Glutamatergic neuron (in vitro differentiated cells): Measurements from ENCODE around the gene SERPINA3. TPM values are rescaled to one million over a fixed set of nuclear protein-coding genes. Genes with fewer than 3 reads are reported as not detected.

Experiments
- DNase-seq: peaks from one replicate; pipeline ENCODE4 v3.0.0; 2022
- H3K27ac Mint-ChIP-seq: one replicate; pipeline ENCODE4 v1.8.0; 2020; ENCODE audit warnings: mild to moderate bottlenecking, mixed read lengths, inconsistent platforms; ENCODE audit not compliant: unreplicated experiment
- H3K27me3 Mint-ChIP-seq: one replicate; pipeline ENCODE4 v1.8.0; 2020; ENCODE audit warnings: mild to moderate bottlenecking, moderate library complexity, mixed read lengths, inconsistent platforms; ENCODE audit not compliant: unreplicated experiment
- H3K36me3 Mint-ChIP-seq: one replicate; pipeline ENCODE4 v1.8.0; 2020; ENCODE audit warnings: mild to moderate bottlenecking, mixed read lengths, inconsistent platforms; ENCODE audit not compliant: unreplicated experiment
- H3K4me1 Mint-ChIP-seq: one replicate; pipeline ENCODE4 v1.8.0; 2020; ENCODE audit warnings: mild to moderate bottlenecking, low read depth, mixed read lengths, inconsistent platforms; ENCODE audit not compliant: unreplicated experiment
- H3K4me3 Mint-ChIP-seq: one replicate; pipeline ENCODE4 v1.8.0; 2020; ENCODE audit warnings: mild to moderate bottlenecking, mixed read lengths, inconsistent platforms; ENCODE audit not compliant: unreplicated experiment
- H3K9me3 Mint-ChIP-seq: one replicate; pipeline ENCODE4 v1.8.0; 2020; ENCODE audit warnings: mild to moderate bottlenecking, moderate library complexity, mixed read lengths, inconsistent platforms; ENCODE audit not compliant: unreplicated experiment
- total RNA-seq: library from RNA; stranded (reverse); fragmentation: NEBNext Ultra II Directional; extraction: Animal tissue kit (Norgen Biotek cat#: 25700); gene quantifications from one replicate; pipeline ENCODE4 v1.2.1, GENCODE V29; 2021; ENCODE audit not compliant: unreplicated experiment
- TF ChIP-seq, protein P1 (sequence below): fragments of 200-600 bp; sonication (generic); IDR thresholded peaks from one replicate; pipeline ENCODE4 v1.5.0; 2021; ENCODE audit not compliant: partially characterized antibody, unreplicated experiment

Gene SERPINA3
- total RNA-seq, 1 donor from 2014 or later = not detected

DNA sequence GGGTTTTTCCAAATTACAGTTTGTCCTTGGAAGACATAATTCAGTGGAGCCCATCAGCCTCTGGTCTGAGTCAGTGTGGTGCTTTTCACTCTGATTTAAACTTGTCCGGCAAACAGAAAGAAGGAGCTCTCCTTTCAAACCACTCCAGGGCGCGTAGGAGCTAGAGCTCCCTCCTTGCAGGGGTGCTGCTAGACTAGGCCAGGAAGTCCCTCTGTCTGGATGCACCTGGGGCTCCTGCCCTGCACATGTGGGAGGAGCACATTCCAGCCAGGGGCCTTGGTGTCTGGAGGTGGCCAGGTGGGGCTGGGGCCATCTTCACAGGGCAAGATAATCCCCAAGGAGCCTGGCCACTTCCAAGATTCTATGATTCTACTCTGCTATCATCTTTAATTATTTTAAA lies 3.1 kb downstream of the SERPINA3 start:
- no peak for DNase-seq
- TF ChIP-seq, protein P1, sequence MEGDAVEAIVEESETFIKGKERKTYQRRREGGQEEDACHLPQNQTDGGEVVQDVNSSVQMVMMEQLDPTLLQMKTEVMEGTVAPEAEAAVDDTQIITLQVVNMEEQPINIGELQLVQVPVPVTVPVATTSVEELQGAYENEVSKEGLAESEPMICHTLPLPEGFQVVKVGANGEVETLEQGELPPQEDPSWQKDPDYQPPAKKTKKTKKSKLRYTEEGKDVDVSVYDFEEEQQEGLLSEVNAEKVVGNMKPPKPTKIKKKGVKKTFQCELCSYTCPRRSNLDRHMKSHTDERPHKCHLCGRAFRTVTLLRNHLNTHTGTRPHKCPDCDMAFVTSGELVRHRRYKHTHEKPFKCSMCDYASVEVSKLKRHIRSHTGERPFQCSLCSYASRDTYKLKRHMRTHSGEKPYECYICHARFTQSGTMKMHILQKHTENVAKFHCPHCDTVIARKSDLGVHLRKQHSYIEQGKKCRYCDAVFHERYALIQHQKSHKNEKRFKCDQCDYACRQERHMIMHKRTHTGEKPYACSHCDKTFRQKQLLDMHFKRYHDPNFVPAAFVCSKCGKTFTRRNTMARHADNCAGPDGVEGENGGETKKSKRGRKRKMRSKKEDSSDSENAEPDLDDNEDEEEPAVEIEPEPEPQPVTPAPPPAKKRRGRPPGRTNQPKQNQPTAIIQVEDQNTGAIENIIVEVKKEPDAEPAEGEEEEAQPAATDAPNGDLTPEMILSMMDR = no peak
- peaks cover 24% of the 10 kb centered on the region for H3K9me3 Mint-ChIP-seq
- H3K4me3 Mint-ChIP-seq = no peak overlapping the region
- H3K27me3 Mint-ChIP-seq = no peaks in the 10 kb centered on the region
- H3K27ac Mint-ChIP-seq = no peak overlapping the region
- peaks cover 34% of the 10 kb centered on the region for H3K36me3 Mint-ChIP-seq
- H3K4me1 Mint-ChIP-seq = no peaks in the 10 kb centered on the region

- Mint-ChIP-seq H3K9me3 (peaks cover 25% of the 10 kb centered on the region), H3K27me3 (no peaks in the 10 kb centered on the region), H3K4me1 (no peaks in the 10 kb centered on the region), H3K36me3 (peaks cover 38% of the 10 kb centered on the region), H3K4me3 (no peak overlapping the region), H3K27ac (no peak overlapping the region)
- TF ChIP-seq, protein P1 = no peak
- no peak for DNase-seq
These were observed 3.8 kb downstream of the SERPINA3 start for GRCh38 chr14:94615823-94616570.

- TF ChIP-seq, protein P1 = no peak
- Mint-ChIP-seq H3K4me3 (no peak overlapping the region), H3K27me3 (peaks cover 4% of the 10 kb centered on the region), H3K27ac (no peak overlapping the region), H3K36me3 (peaks cover 38% of the 10 kb centered on the region), H3K4me1 (no peaks in the 10 kb centered on the region), H3K9me3 (peaks cover 29% of the 10 kb centered on the region)
- DNase-seq = no peak
These were observed 5.3 kb downstream of the SERPINA3 start for GRCh38 chr14:94617366-94617941.

DNA sequence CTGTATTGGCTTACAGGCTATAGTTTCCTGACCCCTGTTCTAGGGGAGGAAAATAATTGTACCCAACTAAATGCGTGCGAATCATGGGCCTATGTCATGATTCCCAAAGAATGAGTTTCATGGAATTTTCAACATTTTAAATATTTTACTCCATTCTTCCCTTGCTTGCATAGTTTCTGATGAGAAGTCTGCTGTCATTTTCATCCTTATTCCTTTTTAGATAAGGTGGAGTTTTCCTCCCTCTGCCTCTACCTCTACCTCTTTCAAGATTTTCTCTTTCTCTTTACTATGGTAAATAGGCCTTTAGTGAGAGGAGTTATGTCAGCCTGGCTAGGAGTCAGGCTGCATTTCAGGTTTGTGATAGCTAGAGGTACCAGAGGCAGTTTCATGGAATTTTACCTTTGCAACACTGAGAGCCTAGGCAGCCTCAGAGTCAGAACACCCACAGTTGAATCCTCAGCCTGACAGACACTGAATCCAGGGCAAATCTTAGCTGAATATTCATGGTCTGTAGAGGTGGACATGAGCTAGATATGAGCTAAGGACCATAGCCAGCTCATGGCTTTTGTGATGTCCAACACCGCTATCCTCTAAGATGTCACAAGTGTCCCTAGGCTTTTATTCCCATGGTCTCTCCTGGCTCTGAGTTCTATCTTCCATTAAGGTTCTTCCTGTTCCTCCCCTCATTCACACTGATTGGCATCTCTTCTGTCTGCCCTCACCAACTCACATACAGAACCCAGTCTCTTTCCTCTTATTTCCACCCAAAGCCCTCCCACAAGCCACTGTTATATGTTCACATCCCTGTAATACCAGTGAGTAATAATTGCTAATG lies 6.0 kb downstream of the SERPINA3 start:
- Mint-ChIP-seq H3K9me3 (peaks cover 29% of the 10 kb centered on the region), H3K27ac (no peak overlapping the region), H3K4me3 (no peak overlapping the region), H3K27me3 (peaks cover 4% of the 10 kb centered on the region), H3K36me3 (peaks cover 38% of the 10 kb centered on the region), H3K4me1 (no peaks in the 10 kb centered on the region)
- TF ChIP-seq, protein P1 = no peak
- no peak for DNase-seq
